Measurements from ENCODE around the gene TIMM22. TPM values are rescaled to one million over a fixed set of nuclear protein-coding genes. Genes with fewer than 3 reads are reported as not detected.

TIMM22 gene
- total and polyA plus RNA-seq, 2 of the 13 experiments (the other 11 are each of a cell fraction or from before 2014, with no cell fraction given), result 6.2 to 15.5 TPM

DNA sequence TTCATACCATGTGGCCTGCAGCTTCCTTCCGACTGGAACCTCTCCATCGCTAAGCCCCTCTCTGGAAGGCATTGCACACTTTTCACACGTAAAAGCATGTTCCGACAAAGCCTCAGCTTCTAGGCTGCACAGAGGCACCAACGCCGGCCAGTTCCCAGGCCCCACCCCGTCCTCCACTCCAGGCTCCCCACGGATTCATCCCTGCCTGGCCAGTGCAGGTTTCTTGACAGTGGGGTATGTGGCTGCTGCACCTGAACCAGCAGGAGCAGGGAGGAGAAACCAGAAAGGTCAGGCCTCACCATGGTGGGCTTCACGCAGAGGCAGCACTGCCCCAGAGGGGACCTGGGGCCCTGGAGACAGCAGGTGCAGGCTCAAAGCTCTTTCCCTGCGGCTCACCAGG is 14.2 kb downstream of the TIMM22 start (continued):
- TF ChIP-seq ZNF607 (CRISPR knock-in tag; IDR thresholded peaks at IDR 0.05; ENCODE audit: borderline replicate concordance), result no peak
- TF ChIP-seq ZSCAN12 (CRISPR knock-in tag; IDR thresholded peaks at IDR 0.05), result no peak
- TF ChIP-seq SNAPC2 (CRISPR knock-in tag; IDR thresholded peaks at IDR 0.05), result no peak
- no peak for TF ChIP-seq BHLHE40 (IDR thresholded peaks at IDR 0.05; ENCODE audit: low read length)
- no peak for TF ChIP-seq ZNF20 (CRISPR knock-in tag; IDR thresholded peaks at IDR 0.05)
- no peak for TF ChIP-seq PRDM10 (CRISPR knock-in tag; IDR thresholded peaks at IDR 0.05; ENCODE audit: low read depth)
- no peak for TF ChIP-seq ZKSCAN5 (CRISPR knock-in tag; IDR thresholded peaks at IDR 0.05)
- TF ChIP-seq JUNB (CRISPR knock-in tag; IDR thresholded peaks at IDR 0.05; ENCODE audit: borderline replicate concordance), result no peak
- TF ChIP-seq HHEX (CRISPR knock-in tag; IDR thresholded peaks at IDR 0.05), result no peak
- no peak for TF ChIP-seq ONECUT2 (CRISPR knock-in tag; IDR thresholded peaks at IDR 0.05)
- TF ChIP-seq ZNF460 (CRISPR knock-in tag; IDR thresholded peaks at IDR 0.05; ENCODE audit: borderline replicate concordance), result no peak
- TF ChIP-seq, protein P1, sequence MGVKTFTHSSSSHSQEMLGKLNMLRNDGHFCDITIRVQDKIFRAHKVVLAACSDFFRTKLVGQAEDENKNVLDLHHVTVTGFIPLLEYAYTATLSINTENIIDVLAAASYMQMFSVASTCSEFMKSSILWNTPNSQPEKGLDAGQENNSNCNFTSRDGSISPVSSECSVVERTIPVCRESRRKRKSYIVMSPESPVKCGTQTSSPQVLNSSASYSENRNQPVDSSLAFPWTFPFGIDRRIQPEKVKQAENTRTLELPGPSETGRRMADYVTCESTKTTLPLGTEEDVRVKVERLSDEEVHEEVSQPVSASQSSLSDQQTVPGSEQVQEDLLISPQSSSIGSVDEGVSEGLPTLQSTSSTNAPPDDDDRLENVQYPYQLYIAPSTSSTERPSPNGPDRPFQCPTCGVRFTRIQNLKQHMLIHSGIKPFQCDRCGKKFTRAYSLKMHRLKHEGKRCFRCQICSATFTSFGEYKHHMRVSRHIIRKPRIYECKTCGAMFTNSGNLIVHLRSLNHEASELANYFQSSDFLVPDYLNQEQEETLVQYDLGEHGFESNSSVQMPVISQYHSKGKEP (CRISPR knock-in tag; IDR thresholded peaks at IDR 0.05), result no peak
- TF ChIP-seq, protein P2, sequence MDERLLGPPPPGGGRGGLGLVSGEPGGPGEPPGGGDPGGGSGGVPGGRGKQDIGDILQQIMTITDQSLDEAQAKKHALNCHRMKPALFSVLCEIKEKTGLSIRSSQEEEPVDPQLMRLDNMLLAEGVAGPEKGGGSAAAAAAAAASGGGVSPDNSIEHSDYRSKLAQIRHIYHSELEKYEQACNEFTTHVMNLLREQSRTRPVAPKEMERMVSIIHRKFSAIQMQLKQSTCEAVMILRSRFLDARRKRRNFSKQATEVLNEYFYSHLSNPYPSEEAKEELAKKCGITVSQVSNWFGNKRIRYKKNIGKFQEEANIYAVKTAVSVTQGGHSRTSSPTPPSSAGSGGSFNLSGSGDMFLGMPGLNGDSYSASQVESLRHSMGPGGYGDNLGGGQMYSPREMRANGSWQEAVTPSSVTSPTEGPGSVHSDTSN (CRISPR knock-in tag; IDR thresholded peaks at IDR 0.05), result no peak
- TF ChIP-seq MXD4 (CRISPR knock-in tag; IDR thresholded peaks at IDR 0.05), result no peak
- no peak for TF ChIP-seq GABPB1 (CRISPR knock-in tag; IDR thresholded peaks at IDR 0.05)
